Activated CD4-positive, alpha-beta T cell treated with anti-CD3 and anti-CD28 coated beads for 24 hours (primary cell): Measurements from ENCODE around the gene OR5T2.
"Not testable (repeated sequence)": the region's sequence is repeated elsewhere in the genome, so short reads cannot be mapped to it uniquely, and the experiment has no call there.

Experiments
- DNase-seq, 2 donors: peaks; one replicate each; pipeline ENCODE4 v3.0.0-alpha.2; 2020; ENCODE audit warnings: low read depth in 2 of 2

OR5T2 gene

DNA sequence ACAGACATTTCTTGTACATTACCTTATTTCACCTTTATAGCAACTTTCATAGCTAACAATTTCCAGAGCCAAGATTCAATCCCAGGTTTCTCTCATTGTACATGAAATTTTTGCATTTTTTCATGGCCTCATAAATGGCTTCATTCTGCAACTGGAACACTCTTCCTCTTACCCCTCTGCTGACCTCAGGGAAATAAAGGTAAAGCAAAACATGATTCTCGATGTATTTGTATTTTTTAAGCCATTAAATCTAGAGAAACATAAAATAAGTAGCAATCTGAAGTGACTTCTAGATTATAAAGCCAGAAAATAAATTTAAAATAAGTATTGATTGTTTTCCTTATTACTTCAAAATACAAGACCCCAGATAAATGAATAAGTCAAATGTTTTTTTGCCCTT, at the start of gene OR5T2:
Gene OR5T2 (minus strand): TSS at position 101 of the 400 bp plus-strand sequence. CDS start 1,193 bp downstream, outside the sequence.
- DNase-seq: no peak

DNA sequence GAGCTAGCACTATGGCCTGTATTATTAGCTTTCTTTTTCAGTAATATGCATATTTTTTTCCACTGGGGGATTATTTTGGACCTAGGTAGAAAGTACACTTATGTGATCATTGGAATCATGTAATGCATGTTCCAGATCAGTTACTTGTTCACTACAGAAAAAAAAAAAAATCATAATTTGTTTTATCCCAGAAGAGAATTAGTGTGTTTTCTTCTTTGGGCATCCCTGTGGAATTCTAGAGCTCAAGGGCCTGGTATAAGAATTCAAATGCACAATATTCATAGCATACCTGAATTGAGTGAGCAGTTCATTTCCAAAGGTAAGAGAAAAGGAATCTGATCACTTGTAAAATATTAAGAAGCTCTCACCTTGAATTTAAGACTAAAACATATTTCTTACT, 39.8 kb upstream of the OR5T2 start, which contains the start of gene OR5T1:
Gene OR5T1 (plus strand): TSS at position 301 of the 400 bp plus-strand sequence. CDS start 1,485 bp downstream, outside the sequence.
- no peak for DNase-seq

DNA sequence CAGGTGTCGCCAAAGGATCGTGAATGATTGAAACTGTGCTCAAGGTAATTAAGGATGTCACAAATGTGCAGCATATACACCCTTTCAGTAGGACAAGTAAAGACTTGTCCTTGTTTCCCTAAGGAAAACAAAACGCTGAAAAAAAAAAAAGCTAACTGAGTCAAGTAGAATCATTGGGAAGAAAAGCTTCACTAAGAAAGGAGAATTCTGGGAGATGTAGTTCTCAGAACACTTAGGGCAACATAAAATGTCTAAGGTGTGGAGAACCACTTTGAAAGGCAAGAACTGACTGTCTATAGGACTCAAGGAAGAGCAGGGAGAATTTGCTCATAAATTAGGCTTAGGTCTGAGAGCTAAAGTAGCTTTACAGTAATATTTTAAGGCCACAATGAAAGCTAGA, 37.0 kb upstream of the OR5T2 start:
- DNase-seq: no peak

GRCh38 chr11:56251954-56252353, 17.9 kb upstream of the OR5T2 start, which contains the start of gene OR5T3:
TSS of gene OR5T3 (plus strand) at chr11:56252254. CDS start at chr11:56252254, 0 bp downstream.
- DNase-seq: no peak

DNA sequence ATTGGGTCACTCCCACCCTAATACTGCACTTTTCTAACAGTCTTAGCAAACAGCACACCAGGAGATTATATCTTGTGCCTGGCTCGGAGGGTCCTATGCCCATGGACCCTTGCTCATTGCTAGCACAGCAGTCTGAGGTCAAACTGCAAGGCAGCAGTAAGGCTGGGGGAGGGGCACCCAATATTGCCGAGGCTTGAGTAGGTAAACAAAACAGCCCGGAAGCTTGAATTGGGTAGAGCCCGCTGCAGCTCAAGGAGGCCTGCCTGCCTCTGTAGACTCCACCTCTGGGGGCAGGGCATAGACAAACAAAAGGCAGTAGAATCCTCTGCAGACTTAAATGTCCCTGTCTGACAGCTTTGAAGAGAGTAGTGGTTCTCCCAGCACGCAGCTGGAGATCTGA, 14.3 kb downstream of the OR5T2 start:
- not testable (repeated sequence) for DNase-seq

DNA sequence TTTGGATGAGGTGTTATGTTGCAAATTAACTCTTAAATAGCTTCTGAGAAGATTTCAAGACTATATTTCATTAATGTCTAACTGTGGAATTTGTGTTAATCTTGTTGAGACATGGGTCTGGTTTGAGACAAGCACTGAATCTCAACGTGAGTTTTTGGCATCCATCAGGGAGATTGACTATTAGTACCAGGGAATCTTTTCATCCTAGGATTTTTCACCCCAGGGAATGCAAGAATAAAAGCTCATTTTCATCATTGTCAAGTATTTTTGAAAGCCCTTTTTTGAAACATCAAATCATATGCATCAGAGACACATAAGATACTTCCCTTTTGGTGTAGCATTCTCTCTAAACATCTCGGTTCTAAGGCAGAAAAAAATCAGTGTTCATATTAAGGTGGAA, 19.5 kb downstream of the OR5T2 start:
- no peak for DNase-seq

- no peak for DNase-seq
Measured at GRCh38 chr11:56207790-56208189, 26.3 kb downstream of the OR5T2 start.

DNA sequence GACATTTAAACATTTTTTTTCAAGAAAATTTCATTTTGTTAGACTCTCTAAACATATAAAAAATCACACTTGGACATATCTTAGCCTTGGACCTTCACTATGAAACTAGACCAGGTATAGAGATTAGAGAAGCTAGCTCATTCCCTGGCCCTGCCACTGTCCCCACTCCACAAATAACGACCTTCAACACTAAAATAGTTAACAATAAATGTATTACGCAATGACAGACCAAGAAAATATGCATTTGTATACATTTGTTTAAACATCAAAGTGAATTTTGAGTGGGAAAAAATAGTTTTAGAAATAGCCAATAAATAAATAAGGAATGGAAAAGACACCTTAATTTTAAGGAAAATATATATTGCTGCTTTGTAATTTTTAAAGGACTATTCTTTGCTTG, 36.7 kb downstream of the OR5T2 start:
- DNase-seq: no peak

DNA sequence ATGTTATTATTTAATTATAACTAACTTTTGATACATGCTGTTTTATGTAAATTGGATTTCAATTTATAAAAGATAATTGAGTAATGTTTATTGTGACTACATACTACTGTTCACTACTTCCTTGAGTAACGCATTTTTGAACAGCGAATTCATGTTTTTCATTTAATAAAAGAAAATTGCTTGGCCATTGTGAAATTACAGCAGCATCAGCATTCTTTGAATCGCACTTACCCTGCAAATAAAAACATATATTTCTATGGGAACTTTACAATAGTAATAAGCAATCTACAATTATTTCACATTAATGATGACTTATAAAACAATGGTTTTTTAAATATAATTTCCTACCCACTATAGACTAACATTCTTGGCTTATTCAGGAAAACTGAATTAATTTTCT, 37.4 kb downstream of the OR5T2 start:
- DNase-seq: no peak

- no peak for DNase-seq
Measured at GRCh38 chr11:56188602-56189001, 45.5 kb downstream of the OR5T2 start.

DNA sequence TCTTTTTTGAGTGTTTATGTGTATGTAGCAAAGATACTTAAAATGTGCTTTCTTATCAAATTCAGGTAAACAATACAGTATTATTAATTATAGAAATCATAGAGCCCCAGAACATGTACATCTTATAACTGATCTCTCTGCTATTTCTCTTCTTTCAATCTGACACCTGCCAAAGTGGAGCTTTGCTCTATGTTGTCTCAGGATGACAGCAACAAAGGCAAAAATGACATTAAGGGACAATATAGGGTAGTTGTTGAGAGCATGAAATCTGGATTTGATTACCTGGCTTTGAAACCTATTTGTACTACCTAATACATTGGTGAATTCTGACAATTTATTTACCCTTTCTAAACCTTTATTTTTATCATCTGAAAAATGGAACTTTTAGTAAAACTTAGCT, 50.6 kb downstream of the OR5T2 start:
- no peak for DNase-seq
